H1 (cell line): ENCODE data around the gene RBFOX1. TPM values are rescaled to one million over a fixed set of nuclear protein-coding genes. Genes with fewer than 3 reads are reported as not detected.

Experiments used
- CTCF ChIA-PET: fragments of 300-600 bp; sonication (Branson Sonifier 250); formaldehyde crosslinking; loops from one replicate; lab custom pipeline; 2021; ENCODE audit not compliant: partially characterized antibody; lab: Charles Lee
- POLR2A ChIA-PET: fragments of 300-600 bp; sonication (Branson Sonifier 250); formaldehyde crosslinking; loops from one replicate; lab custom pipeline; 2021; ENCODE audit warnings: inconsistent platforms; ENCODE audit not compliant: partially characterized antibody; lab: Charles Lee
- DNase-seq, 2 experiments: peaks; one replicate each; pipeline versions ENCODE4 v3.0.0 to v3.0.0-alpha.2; 2010 to 2022; ENCODE audit warnings: low spot score in 2 of 2, low read depth in 1 of 2, mixed read lengths in 1 of 2
- FAIRE-seq: peaks from 2 replicates; lab custom pipeline; 2011; peaks lifted over from hg19 to GRCh38; lab: Jason Lieb, UNC
- H2AFZ ChIP-seq: 2 replicates; pipeline ENCODE4 v1.8.1; 2012; ENCODE audit warnings: low read length, inconsistent platforms
- H2AK5ac ChIP-seq: 2 replicates; pipeline ENCODE4 v1.6.1; 2013; ENCODE audit warnings: low read depth, low read length
- H2BK120ac ChIP-seq: replicated peaks from 2 replicates; pipeline ENCODE3; 2013; ENCODE audit warnings: low read depth, low read length, inconsistent platforms
- H2BK12ac ChIP-seq: 2 replicates; pipeline ENCODE4 v1.6.1; 2013; ENCODE audit warnings: low read depth, low read length
- H2BK15ac ChIP-seq: 2 replicates; pipeline ENCODE4 v1.6.1; 2013; ENCODE audit warnings: low read length
- H2BK20ac ChIP-seq: 2 replicates; pipeline ENCODE4 v1.6.1; 2013; ENCODE audit warnings: low read length
- H2BK5ac ChIP-seq: 2 replicates; pipeline ENCODE4 v1.6.1; 2013; ENCODE audit warnings: low read depth, low read length
- H3K14ac ChIP-seq: 2 replicates; pipeline ENCODE4 v1.6.1; 2013; ENCODE audit warnings: inconsistent platforms; ENCODE audit not compliant: insufficient read length
- H3K18ac ChIP-seq: 2 replicates; pipeline ENCODE4 v1.6.1; 2013; ENCODE audit warnings: low read length; ENCODE audit errors: extremely low read depth
- H3K23ac ChIP-seq: 2 replicates; pipeline ENCODE4 v1.6.1; 2013; ENCODE audit warnings: inconsistent platforms; ENCODE audit not compliant: insufficient read length
- H3K23me2 ChIP-seq: 2 replicates; pipeline ENCODE4 v1.6.1; 2013; ENCODE audit warnings: low read depth, low read length
- H3K27ac ChIP-seq: 2 replicates; pipeline ENCODE4 v1.6.1; 2011; ENCODE audit warnings: low read depth, low read length, inconsistent platforms
- H3K27me3 ChIP-seq, 4 experiments: replicated peaks in 1 of 4; 1 replicate in 1 of 4; 2 replicates in 3 of 4; pipeline versions ENCODE4 v1.6.1 to v1.8.1; 2011 to 2013; ENCODE audit warnings: low read length in 3 of 4, mild to moderate bottlenecking in 3 of 4, inconsistent platforms in 2 of 4, mixed read lengths in 2 of 4, moderate library complexity in 1 of 4; ENCODE audit not compliant: control insufficient read depth in 3 of 4, insufficient read depth in 3 of 4; ENCODE audit errors: extremely low read depth in 1 of 4
- H3K36me3 ChIP-seq, 4 experiments: 2 replicates each; pipeline versions ENCODE4 v1.6.1 to v1.8.1; 2011 to 2013; ENCODE audit warnings: mild to moderate bottlenecking in 4 of 4, low read length in 3 of 4, moderate library complexity in 2 of 4, control low read depth in 1 of 4, inconsistent platforms in 1 of 4; ENCODE audit not compliant: insufficient read depth in 4 of 4, control insufficient read depth in 2 of 4
- H3K4ac ChIP-seq: replicated peaks from 2 replicates; pipeline ENCODE3; 2013; ENCODE audit warnings: low read length, low read depth, mixed read lengths, inconsistent platforms; ENCODE audit not compliant: insufficient read length
- H3K4me1 ChIP-seq, 4 experiments: replicated peaks in 1 of 4; 1 replicate in 1 of 4; 2 replicates in 3 of 4; pipeline versions ENCODE4 v1.6.1 to v1.8.1; 2011 to 2013; ENCODE audit warnings: low read length in 3 of 4, inconsistent platforms in 2 of 4, mixed read lengths in 1 of 4; ENCODE audit not compliant: insufficient read depth in 4 of 4, control insufficient read depth in 3 of 4
- H3K4me2 ChIP-seq, 2 experiments: 2 replicates each; pipeline versions ENCODE4 v1.6.1 to v1.8.1; 2011 to 2013; ENCODE audit warnings: low read depth in 2 of 2, low read length in 2 of 2, control low read depth in 1 of 2, inconsistent platforms in 1 of 2, mild to moderate bottlenecking in 1 of 2; ENCODE audit not compliant: insufficient read depth in 1 of 2
- H3K4me3 ChIP-seq, 4 experiments: fragments of 200-600, 300-600 bp in 1 of 4; sonication (generic), shearing (Covaris generic), sonication (Bioruptor Twin) in 1 of 4; 2 replicates each; pipeline versions ENCODE4 v1.5.1 to v1.8.1; 2011 to 2016; ENCODE audit warnings: low read length in 4 of 4, low read depth in 3 of 4, control low read depth in 2 of 4, inconsistent platforms in 2 of 4, mild to moderate bottlenecking in 2 of 4, mixed read lengths in 1 of 4, moderate library complexity in 1 of 4; ENCODE audit not compliant: insufficient read depth in 2 of 4; ENCODE audit errors: extremely low read depth in 1 of 4
- H3K56ac ChIP-seq: replicated peaks from 2 replicates; pipeline ENCODE3; 2013; ENCODE audit warnings: low read depth, mild to moderate bottlenecking, mixed read lengths, low read length, inconsistent platforms; ENCODE audit not compliant: insufficient read length
- H3K79me1 ChIP-seq: 2 replicates; pipeline ENCODE4 v1.6.1; 2013; ENCODE audit warnings: low read depth, low read length, control low read depth
- H3K79me2 ChIP-seq, 2 experiments: 2 replicates each; pipeline versions ENCODE4 v1.6.1 to v1.8.1; 2012 to 2013; ENCODE audit warnings: low read length in 2 of 2, mild to moderate bottlenecking in 2 of 2, inconsistent platforms in 1 of 2; ENCODE audit not compliant: insufficient read depth in 2 of 2, control insufficient read depth in 1 of 2
- H3K9ac ChIP-seq, 4 experiments: replicated peaks in 1 of 4; 1 replicate in 1 of 4; 2 replicates in 3 of 4; pipeline versions ENCODE4 v1.6.1 to v1.8.1; 2011 to 2013; ENCODE audit warnings: low read depth in 3 of 4, low read length in 3 of 4, control low read depth in 2 of 4, mild to moderate bottlenecking in 2 of 4, moderate library complexity in 2 of 4, inconsistent platforms in 1 of 4; ENCODE audit errors: extremely low read depth in 1 of 4
- H3K9me3 ChIP-seq, 2 experiments: 2 replicates each; pipeline versions ENCODE4 v1.6.1 to v1.8.1; 2012 to 2013; ENCODE audit warnings: mild to moderate bottlenecking in 2 of 2, moderate library complexity in 2 of 2, control low read depth in 1 of 2, inconsistent platforms in 1 of 2, low read depth in 1 of 2, low read length in 1 of 2, mixed read lengths in 1 of 2; ENCODE audit not compliant: insufficient read depth in 2 of 2
- H4K20me1 ChIP-seq, 2 experiments: replicated peaks in 1 of 2; 2 replicates each; pipeline versions ENCODE3 to v1.8.1; 2011 to 2013; ENCODE audit warnings: inconsistent platforms in 2 of 2, low read length in 2 of 2, mild to moderate bottlenecking in 1 of 2; ENCODE audit not compliant: insufficient read depth in 2 of 2, control insufficient read depth in 1 of 2
- H4K5ac ChIP-seq: 2 replicates; pipeline ENCODE4 v1.6.1; 2013; ENCODE audit warnings: low read length, low read depth, mixed read lengths, inconsistent platforms; ENCODE audit not compliant: insufficient read length
- H4K8ac ChIP-seq: 2 replicates; pipeline ENCODE4 v1.8.0; 2013; ENCODE audit warnings: mild to moderate bottlenecking, moderate library complexity, low read length, inconsistent platforms; ENCODE audit not compliant: insufficient read depth; ENCODE audit errors: extremely low read depth
- H4K91ac ChIP-seq: replicated peaks from 2 replicates; pipeline ENCODE3; 2013; ENCODE audit warnings: low read length, mixed read lengths, inconsistent platforms; ENCODE audit not compliant: insufficient read length
- ASH2L ChIP-seq: fragments of 200-600, 300-600 bp; sonication (generic); IDR thresholded peaks from one replicate; pipeline ENCODE4 v1.7.1; 2017; ENCODE audit warnings: low read length
- ATF2 ChIP-seq: IDR thresholded peaks from 2 replicates; pipeline ENCODE4 v1.6.1; 2012; ENCODE audit warnings: low read length, inconsistent platforms
- BCL11A ChIP-seq, 2 experiments: IDR thresholded peaks; one replicate each; pipeline ENCODE4 v1.6.1; 2011; ENCODE audit warnings: low read depth in 2 of 2, low read length in 2 of 2, mild to moderate bottlenecking in 2 of 2
- CHD1 ChIP-seq: IDR thresholded peaks from 2 replicates; pipeline ENCODE4 v1.6.1; 2012; ENCODE audit warnings: low read depth, low read length, improper control_type of control experiment
- CTBP2 ChIP-seq: IDR thresholded peaks from 2 replicates; pipeline ENCODE4 v1.7.0; 2011; ENCODE audit warnings: borderline replicate concordance, mild to moderate bottlenecking, moderate library complexity, mixed read lengths, low read length; ENCODE audit not compliant: insufficient read depth, insufficient read length
- EZH2 ChIP-seq: fragments of 200-600 bp; sonication (generic); IDR thresholded peaks from 2 replicates; pipeline ENCODE4 v1.7.1; 2012; ENCODE audit warnings: low read depth, mild to moderate bottlenecking, moderate library complexity, low read length, inconsistent platforms; ENCODE audit not compliant: severe bottlenecking
- GABPA ChIP-seq: IDR thresholded peaks from 2 replicates; pipeline ENCODE4 v1.6.1; 2011; ENCODE audit warnings: mild to moderate bottlenecking, low read length, moderate library complexity, borderline replicate concordance; ENCODE audit not compliant: insufficient read depth
- JUND ChIP-seq: IDR thresholded peaks from 2 replicates; pipeline ENCODE4 v1.6.1; 2011; ENCODE audit warnings: mild to moderate bottlenecking, improper control_type of control experiment, low read length
- KDM1A ChIP-seq: fragments of 200-600, 300-600 bp; sonication (generic); IDR thresholded peaks from 2 replicates; pipeline ENCODE4 v1.7.1; 2016; ENCODE audit warnings: mild to moderate bottlenecking, low read length, borderline replicate concordance
- MAX ChIP-seq: IDR thresholded peaks from 2 replicates; pipeline ENCODE4 v1.6.1; 2012; ENCODE audit warnings: inconsistent platforms
- PHF8 ChIP-seq: fragments of 200-600 bp; sonication (generic); conservative IDR thresholded peaks from 2 replicates; pipeline ENCODE4 v1.7.1; 2012; ENCODE audit warnings: low read depth, mild to moderate bottlenecking, inconsistent platforms, low read length, moderate library complexity
- RBBP5 ChIP-seq: IDR thresholded peaks from 2 replicates; pipeline ENCODE4 v1.7.1; 2012; ENCODE audit warnings: low read depth, mild to moderate bottlenecking, inconsistent platforms, low read length, moderate library complexity, borderline replicate concordance
- YY1 ChIP-seq: IDR thresholded peaks from 2 replicates; pipeline ENCODE4 v1.6.1; 2011; ENCODE audit warnings: low read depth, mild to moderate bottlenecking, low read length
- WGBS, 2 experiments: shearing (Covaris generic) in 1 of 2; methylation state at CpG; one replicate each; pipeline versions ENCODE4 v1.1.6 to v1.1.7; 2013 to 2015; ENCODE audit warnings: low lambda C conversion rate in 2 of 2, mixed read lengths in 2 of 2, inconsistent platforms in 1 of 2, low coverage in 1 of 2, missing lambda C conversion rate in 1 of 2; ENCODE audit not compliant: insufficient replicate concordance in 2 of 2, insufficient coverage in 1 of 2, insufficient read length in 1 of 2; ENCODE audit errors: extremely low coverage in 1 of 2, missing lambda C conversion rate in 1 of 2; 5-methylcytosine and 5-hydroxymethylcytosine counted together
- polyA plus RNA-seq, 7 experiments: library from polyadenylated mRNA; depleted of rRNA in 3 of 7; stranded (reverse) in 5 of 7; unstranded in 2 of 7; fragments of >200 nt in 5 of 7; fragments of 200-250 nt in 2 of 7; gene quantifications; 1 replicate in 5 of 7; 2 replicates in 1 of 7; 4 replicates in 1 of 7; pipeline versions ENCODE4 v1.2.1 to v1.2.3, GENCODE V29; 2011 to 2013; ENCODE audit warnings: missing spikeins in 2 of 7, mixed read lengths in 2 of 7
- total RNA-seq: library from RNA; stranded (reverse); fragmentation: NEBNext Ultra II Directional; extraction: Animal tissue kit (Norgen Biotek cat#: 25700); gene quantifications from 2 replicates; pipeline ENCODE4 v1.2.1, GENCODE V29; 2021

The RBFOX1 gene
- total and polyA plus RNA-seq, 2 of the 8 experiments (the other 6 are each of a cell fraction or from before 2014, with no cell fraction given) = 1.7 to 2.8 TPM

DNA sequence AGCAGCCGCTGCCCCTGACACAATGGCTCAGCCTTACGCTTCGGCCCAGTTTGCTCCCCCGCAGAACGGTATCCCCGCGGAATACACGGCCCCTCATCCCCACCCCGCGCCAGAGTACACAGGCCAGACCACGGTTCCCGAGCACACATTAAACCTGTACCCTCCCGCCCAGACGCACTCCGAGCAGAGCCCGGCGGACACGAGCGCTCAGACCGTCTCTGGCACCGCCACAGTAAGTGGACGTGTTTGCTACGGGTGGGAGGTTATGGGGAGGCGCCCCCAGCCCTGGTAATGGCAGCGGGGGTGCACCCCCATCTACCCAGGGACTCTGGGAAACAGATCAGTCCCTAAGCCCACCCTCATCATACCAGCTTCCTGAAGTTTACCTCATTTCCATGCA is 185.5 kb downstream of the RBFOX1 start:
- no peaks in the 10 kb centered on the region for H4K20me1 ChIP-seq
- H3K79me2 ChIP-seq = no peaks in the 10 kb centered on the region
- ChIA-PET CTCF (no interaction called here), POLR2A (no interaction called here)
- no peak overlapping the region for H3K4me3 ChIP-seq
- no peak overlapping the region for H2BK120ac ChIP-seq
- no peaks in the 10 kb centered on the region for H3K27me3 ChIP-seq
- H4K91ac ChIP-seq = no peak overlapping the region
- no peak overlapping the region for H2BK5ac ChIP-seq
- H4K8ac ChIP-seq = no peak overlapping the region
- no peak overlapping the region for H3K4ac ChIP-seq
- H2BK12ac ChIP-seq = no peak overlapping the region
- peaks cover 0 to 3% of the 10 kb centered on the region in 2 experiments; a peak in 1 of 4 replicates for H3K9me3 ChIP-seq
- H3K23ac ChIP-seq = no peak overlapping the region
- H2AK5ac ChIP-seq = no peak overlapping the region
- FAIRE-seq = no peak
- 99% methylated on average over 24 of the region's 25 CpGs; no CpG with 5 or more reads in 1 of the 2 experiments for WGBS, 2 experiments
- H3K9ac ChIP-seq = no peak overlapping the region
- H3K56ac ChIP-seq = no peak overlapping the region
- no peak overlapping the region for H2BK15ac ChIP-seq
- no peak overlapping the region for H2AFZ ChIP-seq
- no peak overlapping the region for H3K18ac ChIP-seq
- H4K5ac ChIP-seq = no peak overlapping the region
- H3K36me3 ChIP-seq = no peaks in the 10 kb centered on the region
- no peak for DNase-seq
- no peak overlapping the region for H3K14ac ChIP-seq
- no peaks in the 10 kb centered on the region for H3K79me1 ChIP-seq
- H3K23me2 ChIP-seq = no peaks in the 10 kb centered on the region; the same call in 1 of the 2 replicates
- H3K4me2 ChIP-seq = no peak overlapping the region
- H3K27ac ChIP-seq = no peak overlapping the region
- H2BK20ac ChIP-seq = no peak overlapping the region
- no peaks in the 10 kb centered on the region for H3K4me1 ChIP-seq
- TF ChIP-seq ATF2 (no peak), JUND (no peak), ASH2L (no peak), CTBP2 (no peak), BCL11A (IDR thresholded peaks at IDR 0.05; ENCODE audit: low read depth in 2 of 2, low read length in 2 of 2) (no peak), CHD1 (no peak), GABPA (no peak), RBBP5 (no peak), KDM1A (no peak), MAX (no peak), EZH2 (no peak), PHF8 (no peak), YY1 (no peak)
